ENCODE measurements around the gene SSH2.

DNA sequence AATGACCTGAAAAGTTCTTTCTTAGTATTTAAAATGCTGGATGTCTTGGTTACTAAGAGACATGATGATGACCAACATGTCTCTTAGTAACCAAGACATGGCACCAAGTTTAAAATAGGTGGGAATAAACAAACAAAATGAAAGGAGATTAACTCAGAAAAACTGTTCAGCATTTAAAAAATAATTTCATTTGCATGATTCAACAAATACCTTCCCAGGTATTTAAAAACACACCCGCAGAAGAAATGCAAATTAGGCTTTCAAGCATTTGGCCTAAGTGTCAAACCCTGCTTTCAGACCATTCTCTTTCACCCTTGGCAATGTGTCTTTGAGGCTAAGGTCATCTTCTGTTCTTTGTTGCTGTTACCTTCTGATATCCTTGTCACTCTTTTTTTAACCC, 215.9 kb downstream of the SSH2 start:
- TF ChIP-seq, protein P1, sequence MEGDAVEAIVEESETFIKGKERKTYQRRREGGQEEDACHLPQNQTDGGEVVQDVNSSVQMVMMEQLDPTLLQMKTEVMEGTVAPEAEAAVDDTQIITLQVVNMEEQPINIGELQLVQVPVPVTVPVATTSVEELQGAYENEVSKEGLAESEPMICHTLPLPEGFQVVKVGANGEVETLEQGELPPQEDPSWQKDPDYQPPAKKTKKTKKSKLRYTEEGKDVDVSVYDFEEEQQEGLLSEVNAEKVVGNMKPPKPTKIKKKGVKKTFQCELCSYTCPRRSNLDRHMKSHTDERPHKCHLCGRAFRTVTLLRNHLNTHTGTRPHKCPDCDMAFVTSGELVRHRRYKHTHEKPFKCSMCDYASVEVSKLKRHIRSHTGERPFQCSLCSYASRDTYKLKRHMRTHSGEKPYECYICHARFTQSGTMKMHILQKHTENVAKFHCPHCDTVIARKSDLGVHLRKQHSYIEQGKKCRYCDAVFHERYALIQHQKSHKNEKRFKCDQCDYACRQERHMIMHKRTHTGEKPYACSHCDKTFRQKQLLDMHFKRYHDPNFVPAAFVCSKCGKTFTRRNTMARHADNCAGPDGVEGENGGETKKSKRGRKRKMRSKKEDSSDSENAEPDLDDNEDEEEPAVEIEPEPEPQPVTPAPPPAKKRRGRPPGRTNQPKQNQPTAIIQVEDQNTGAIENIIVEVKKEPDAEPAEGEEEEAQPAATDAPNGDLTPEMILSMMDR (conservative IDR thresholded peaks at IDR 0.05; ENCODE audit: low read length): no peak
- TF ChIP-seq EZH2phosphoT487 (IDR thresholded peaks at IDR 0.05; ENCODE audit: borderline replicate concordance, low read depth, low read length): no peak

Data from OCI-LY7 (cell line).